ENCODE results near the gene NECTIN4. TPM values are rescaled to one million over a fixed set of nuclear protein-coding genes. Genes with fewer than 3 reads are reported as not detected.

Gene NECTIN4
- polyA plus RNA-seq, 1 experiment, result not detected

GRCh38 chr1:161044535-161044907 lies 44.8 kb downstream of the NECTIN4 start:
- TF ChIP-seq CTCF (IDR thresholded peaks at IDR 0.05; ENCODE audit: insufficient read depth, low read depth, low read length), result no peak
- CTCF ChIA-PET, result interaction anchor here (1.2 to 4.5 kb wide), 6 partner anchors 8 to 94 kb away, joined by 3 to 46 read pairs (median 4); partner anchors contain the start of genes KLHDC9 and NECTIN4
- DNase-seq (ENCODE audit: low read depth), result no peak
- POLR2A ChIA-PET, result no interaction called here
- H3K36me3 ChIP-seq (ENCODE audit: control insufficient read depth, insufficient read depth, low read length), result peaks cover 22% of the 10 kb centered on the region
- no peaks in the 10 kb centered on the region for H3K27me3 ChIP-seq (ENCODE audit: control insufficient read depth, insufficient read depth, low read length)
- peak overlapping the region; percentile 70 for H3K4me3 ChIP-seq (ENCODE audit: low read depth, low read length)

DNA sequence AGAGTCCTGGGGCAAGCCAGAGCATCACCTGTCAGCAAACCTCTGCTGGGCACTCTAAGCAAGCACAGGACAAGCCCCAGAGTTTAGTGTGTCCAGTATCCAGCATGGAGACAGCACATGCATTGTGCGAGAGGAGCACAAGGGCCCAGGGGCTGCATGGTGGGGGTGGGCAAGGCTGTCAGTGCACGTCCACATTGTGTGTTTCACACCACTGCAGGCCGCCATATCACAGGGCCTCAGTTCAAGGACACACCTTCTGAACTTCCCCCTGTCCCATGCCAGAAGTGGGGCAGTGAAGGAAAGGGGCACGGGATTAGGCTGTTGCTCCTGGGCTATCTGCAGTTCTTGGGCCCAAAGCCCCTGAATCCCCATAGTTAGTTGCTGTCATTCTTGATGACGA lies 49.8 kb downstream of the NECTIN4 start:
- H3K36me3 ChIP-seq (ENCODE audit: control insufficient read depth, insufficient read depth, low read length), result peaks cover 29% of the 10 kb centered on the region
- ChIA-PET POLR2A (no interaction called here), CTCF (interaction anchor here (0.7 to 4.0 kb wide), 3 partner anchors 13 to 58 kb away, joined by 3 to 48 read pairs (median 3); partner anchors contain the start of gene KLHDC9)
- no peak overlapping the region for H3K4me3 ChIP-seq (ENCODE audit: low read depth, low read length)
- H3K27me3 ChIP-seq (ENCODE audit: control insufficient read depth, insufficient read depth, low read length), result no peaks in the 10 kb centered on the region
- no peak for TF ChIP-seq CTCF (IDR thresholded peaks at IDR 0.05; ENCODE audit: insufficient read depth, low read depth, low read length)
- no peak for DNase-seq (ENCODE audit: low read depth)

- H3K4me3 ChIP-seq (ENCODE audit: low read depth, low read length), result no peak overlapping the region
- no peak for DNase-seq (ENCODE audit: low read depth)
- H3K27me3 ChIP-seq (ENCODE audit: control insufficient read depth, insufficient read depth, low read length), result no peaks in the 10 kb centered on the region
- ChIA-PET POLR2A (no interaction called here), CTCF (interaction anchor here (0.7 to 4.0 kb wide), 3 partner anchors 13 to 59 kb away, joined by 3 to 48 read pairs (median 3); partner anchors contain the start of gene KLHDC9)
- peaks cover 29% of the 10 kb centered on the region for H3K36me3 ChIP-seq (ENCODE audit: control insufficient read depth, insufficient read depth, low read length)
- TF ChIP-seq CTCF (IDR thresholded peaks at IDR 0.05; ENCODE audit: insufficient read depth, low read depth, low read length), result no peak
Observed at GRCh38 chr1:161039154-161039545, 50.2 kb downstream of the NECTIN4 start.

DNA sequence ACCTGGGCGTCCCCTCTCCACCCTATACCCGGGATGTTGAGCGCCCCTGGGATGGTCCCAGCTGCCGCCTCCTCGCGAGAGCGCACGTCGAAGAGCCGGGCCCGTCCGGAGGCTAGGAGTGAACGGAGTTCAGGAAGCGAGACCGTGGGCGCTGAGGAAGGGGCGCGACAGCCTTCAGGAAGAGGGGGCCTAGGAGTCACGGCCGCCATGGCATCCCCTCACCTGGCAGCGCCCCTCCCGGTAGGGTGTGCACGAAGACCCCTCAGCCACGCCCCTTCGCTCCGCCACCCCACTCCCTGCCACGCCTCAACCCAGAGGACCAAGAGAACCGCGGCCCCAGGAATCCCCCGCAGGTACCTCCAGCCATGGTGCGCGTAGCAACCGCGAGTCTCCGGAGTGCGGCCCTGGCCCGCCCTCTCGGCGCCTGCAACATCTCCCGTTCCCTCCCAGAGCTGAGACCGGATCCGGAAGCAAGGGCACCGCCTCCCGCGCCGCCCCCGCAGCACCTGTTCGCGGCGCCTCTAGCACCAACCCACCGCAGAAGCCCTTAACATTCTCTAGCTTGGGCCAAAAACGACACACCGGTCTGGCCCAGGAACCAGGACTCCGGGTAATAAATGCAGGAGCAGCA lies 50.7 kb downstream of the NECTIN4 start, which contains the start of gene TSTD1:
TSTD1 (minus strand) TSS at position 442 of the 631 bp plus-strand sequence; CDS start at position 367, 75 bp downstream.
- DNase-seq (ENCODE audit: low read depth), result no peak
- H3K27me3 ChIP-seq (ENCODE audit: control insufficient read depth, insufficient read depth, low read length), result no peaks in the 10 kb centered on the region
- H3K36me3 ChIP-seq (ENCODE audit: control insufficient read depth, insufficient read depth, low read length), result peaks cover 29% of the 10 kb centered on the region
- CTCF ChIA-PET, result interaction anchor here (0.7 to 1.2 kb wide), 2 partner anchors 18 to 35 kb away, joined by 3 read pairs; partner anchors contain the start of gene F11R
- TF ChIP-seq CTCF (IDR thresholded peaks at IDR 0.05; ENCODE audit: insufficient read depth, low read depth, low read length), result no peak
- no peak within 1 kb of the TSS for H3K4me3 ChIP-seq (ENCODE audit: low read depth, low read length)
- POLR2A ChIA-PET, result no interaction called here

GRCh38 chr1:161037661-161038522 lies 51.5 kb downstream of the NECTIN4 start:
- H3K4me3 ChIP-seq (ENCODE audit: low read depth, low read length), result no peak overlapping the region
- TF ChIP-seq CTCF (IDR thresholded peaks at IDR 0.05; ENCODE audit: insufficient read depth, low read depth, low read length), result no peak
- no peak for DNase-seq (ENCODE audit: low read depth)
- ChIA-PET CTCF (interaction anchor here (0.7 to 1.2 kb wide), 4 partner anchors 8 to 59 kb away, joined by 3 to 4 read pairs (median 4); partner anchors contain the start of gene F11R), POLR2A (no interaction called here)
- H3K27me3 ChIP-seq (ENCODE audit: control insufficient read depth, insufficient read depth, low read length), result no peaks in the 10 kb centered on the region
- H3K36me3 ChIP-seq (ENCODE audit: control insufficient read depth, insufficient read depth, low read length), result peaks cover 29% of the 10 kb centered on the region
